ENCODE results near the gene BLOC1S5. TPM values are rescaled to one million over a fixed set of nuclear protein-coding genes. Genes with fewer than 3 reads are reported as not detected.

Gene BLOC1S5
- total RNA-seq, 2 experiments from 2014 or later = 22.6 to 30.7 TPM

DNA sequence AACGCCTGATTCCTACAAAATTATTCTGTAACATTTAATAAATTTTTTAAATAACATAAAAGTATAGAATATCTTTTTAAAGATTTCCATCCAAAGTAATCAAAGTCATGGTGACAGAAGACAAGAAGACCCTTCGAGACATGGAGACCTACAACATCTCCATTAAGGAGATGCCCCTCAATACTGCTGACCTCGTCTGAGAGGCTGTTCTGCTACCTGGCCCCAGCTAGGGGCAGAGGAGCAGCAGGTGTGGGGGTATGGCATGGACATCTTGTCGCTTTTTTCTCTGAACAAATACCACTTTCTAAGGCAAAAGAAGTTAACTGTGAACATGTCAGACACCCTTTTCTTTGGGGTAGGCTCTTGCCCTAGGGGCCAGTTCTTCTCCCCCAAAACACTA lies 44.1 kb downstream of the BLOC1S5 start:
- intact Hi-C loops (cut with micrococcal nuclease; ENCODE audit: unreplicated experiment) = no loop called here
- no peak overlapping the region for H3K4me2 ChIP-seq (ENCODE audit: low read length)
- DNase-seq (ENCODE audit: low spot score) = no peak
- ChIA-PET CTCF (ENCODE audit: unreplicated experiment) (no interaction called here), POLR2A (no interaction called here)
- H3K9me3 ChIP-seq (ENCODE audit: low read length) = no peaks in the 10 kb centered on the region
- no peak overlapping the region for H2AFZ ChIP-seq (ENCODE audit: low read length)
- H3K36me3 ChIP-seq (ENCODE audit: insufficient read depth, low read length) = peaks cover 19% of the 10 kb centered on the region
- H3K9me2 ChIP-seq (ENCODE audit: insufficient read depth, low read length) = no peaks in the 10 kb centered on the region
- peaks cover 4% of the 10 kb centered on the region; the same call in 1 of the 2 replicates for H3K79me2 ChIP-seq (ENCODE audit: insufficient read depth, low read depth, low read length)
- H3K4me3 ChIP-seq (ENCODE audit: low read depth, low read length, poor library complexity, severe bottlenecking) = no peak overlapping the region
- H3K4me1 ChIP-seq (ENCODE audit: insufficient read depth, low read length, poor library complexity, severe bottlenecking) = peaks cover 19% of the 10 kb centered on the region
- no peak for TF ChIP-seq CTCF (conservative IDR thresholded peaks at IDR 0.05; ENCODE audit: low read length)
- TF ChIP-seq EZH2phosphoT487 (IDR thresholded peaks at IDR 0.05; ENCODE audit: borderline replicate concordance, low read depth, low read length) = no peak
- no peak overlapping the region for H3K27ac ChIP-seq (ENCODE audit: low read depth, low read length, poor library complexity, severe bottlenecking)
- BruUV-seq (replicated peaks) = no TSS peak
- H4K20me1 ChIP-seq (ENCODE audit: insufficient read depth, low read length) = no peaks in the 10 kb centered on the region

DNA sequence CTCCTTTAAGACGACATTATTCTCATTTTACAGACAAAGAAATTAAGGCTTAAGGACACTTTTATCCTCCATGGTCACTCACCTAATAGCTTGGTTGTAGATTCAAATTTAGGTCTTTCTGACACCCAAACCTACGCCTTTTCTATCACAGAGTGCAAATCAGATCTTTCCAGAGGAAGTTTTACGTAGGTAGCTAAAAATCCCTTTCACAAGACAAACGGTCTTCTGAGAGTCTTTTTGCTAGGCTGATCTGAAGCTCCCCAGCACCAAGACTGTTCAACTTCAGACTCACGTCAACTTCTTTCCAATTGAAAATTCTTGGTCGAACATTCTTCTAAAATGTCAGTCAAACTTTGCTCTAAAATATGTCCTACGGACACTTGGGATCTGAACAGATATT lies 46.5 kb downstream of the BLOC1S5 start:
- H3K4me1 ChIP-seq (ENCODE audit: insufficient read depth, low read length, poor library complexity, severe bottlenecking) = peaks cover 19% of the 10 kb centered on the region
- intact Hi-C loops (cut with micrococcal nuclease; ENCODE audit: unreplicated experiment) = no loop called here
- H3K79me2 ChIP-seq (ENCODE audit: insufficient read depth, low read depth, low read length) = peaks cover 4% of the 10 kb centered on the region; the same call in 1 of the 2 replicates
- DNase-seq (ENCODE audit: low spot score) = no peak
- ChIA-PET CTCF (ENCODE audit: unreplicated experiment) (interaction anchor here (0.8 kb wide), 1 partner anchor 104 kb away, joined by 3 read pairs; no protein-coding TSS in a partner anchor), POLR2A (interaction anchor here (0.9 to 1.3 kb wide), 8 partner anchors 9 to 218 kb away, joined by 3 read pairs; no protein-coding TSS in a partner anchor)
- H3K9me2 ChIP-seq (ENCODE audit: insufficient read depth, low read length) = no peaks in the 10 kb centered on the region
- no peaks in the 10 kb centered on the region for H3K9me3 ChIP-seq (ENCODE audit: low read length)
- H3K36me3 ChIP-seq (ENCODE audit: insufficient read depth, low read length) = peaks cover 26% of the 10 kb centered on the region
- H4K20me1 ChIP-seq (ENCODE audit: insufficient read depth, low read length) = no peaks in the 10 kb centered on the region
- TF ChIP-seq CTCF (conservative IDR thresholded peaks at IDR 0.05; ENCODE audit: low read length) = no peak
- no peak for TF ChIP-seq EZH2phosphoT487 (IDR thresholded peaks at IDR 0.05; ENCODE audit: borderline replicate concordance, low read depth, low read length)
- H3K4me2 ChIP-seq (ENCODE audit: low read length) = peak overlapping the region; percentile 80
- no TSS peak for BruUV-seq (replicated peaks)
- peak overlapping the region; percentile 61 for H3K4me3 ChIP-seq (ENCODE audit: low read depth, low read length, poor library complexity, severe bottlenecking)
- peak overlapping the region; percentile 20; the same call in 1 of the 2 replicates for H2AFZ ChIP-seq (ENCODE audit: low read length)
- H3K27ac ChIP-seq (ENCODE audit: low read depth, low read length, poor library complexity, severe bottlenecking) = peak overlapping the region; percentile 38

- no peak for TF ChIP-seq EZH2phosphoT487 (IDR thresholded peaks at IDR 0.05; ENCODE audit: borderline replicate concordance, low read depth, low read length)
- TF ChIP-seq CTCF (conservative IDR thresholded peaks at IDR 0.05; ENCODE audit: low read length) = no peak
- ChIA-PET POLR2A (interaction anchor here (0.9 to 1.3 kb wide), 8 partner anchors 8 to 218 kb away, joined by 3 read pairs; no protein-coding TSS in a partner anchor), CTCF (ENCODE audit: unreplicated experiment) (interaction anchor here (0.8 kb wide), 1 partner anchor 103 kb away, joined by 3 read pairs; no protein-coding TSS in a partner anchor)
- H2AFZ ChIP-seq (ENCODE audit: low read length) = peak overlapping the region; percentile 20; the same call in 1 of the 2 replicates
- H4K20me1 ChIP-seq (ENCODE audit: insufficient read depth, low read length) = no peaks in the 10 kb centered on the region
- no TSS peak for BruUV-seq (replicated peaks)
- DNase-seq (ENCODE audit: low spot score) = peak; percentile 45
- peak overlapping the region; percentile 61 for H3K4me3 ChIP-seq (ENCODE audit: low read depth, low read length, poor library complexity, severe bottlenecking)
- peak overlapping the region; percentile 38 for H3K27ac ChIP-seq (ENCODE audit: low read depth, low read length, poor library complexity, severe bottlenecking)
- H3K9me3 ChIP-seq (ENCODE audit: low read length) = no peaks in the 10 kb centered on the region
- H3K36me3 ChIP-seq (ENCODE audit: insufficient read depth, low read length) = peaks cover 26% of the 10 kb centered on the region
- peaks cover 19% of the 10 kb centered on the region for H3K4me1 ChIP-seq (ENCODE audit: insufficient read depth, low read length, poor library complexity, severe bottlenecking)
- intact Hi-C loops (cut with micrococcal nuclease; ENCODE audit: unreplicated experiment) = no loop called here
- H3K4me2 ChIP-seq (ENCODE audit: low read length) = peak overlapping the region; percentile 80
- peaks cover 4% of the 10 kb centered on the region; the same call in 1 of the 2 replicates for H3K79me2 ChIP-seq (ENCODE audit: insufficient read depth, low read depth, low read length)
- no peaks in the 10 kb centered on the region for H3K9me2 ChIP-seq (ENCODE audit: insufficient read depth, low read length)
Observed at GRCh38 chr6:8017276-8017701, 46.9 kb downstream of the BLOC1S5 start.

Data from OCI-LY7 (cell line).